Activated CD4-positive, alpha-beta T cell treated with anti-CD3 and anti-CD28 coated beads, Interleukin-2, Interleukin-4, amounts not matched to agents 100 ng/mL and 50 ng/mL, durations not matched to agents 16 hours and 8 hours (primary cell): ENCODE results near the gene GPC3.

Source experiments
- DNase-seq: peaks from one replicate; pipeline ENCODE4 v3.0.0-alpha.2; 2020; ENCODE audit warnings: low spot score

The GPC3 gene

GRCh38 chrX:133601116-133601515 lies 384.3 kb downstream of the GPC3 start:
- no peak for DNase-seq

- DNase-seq, result no peak
Observed at GRCh38 chrX:133600536-133600935, 384.9 kb downstream of the GPC3 start.

DNA sequence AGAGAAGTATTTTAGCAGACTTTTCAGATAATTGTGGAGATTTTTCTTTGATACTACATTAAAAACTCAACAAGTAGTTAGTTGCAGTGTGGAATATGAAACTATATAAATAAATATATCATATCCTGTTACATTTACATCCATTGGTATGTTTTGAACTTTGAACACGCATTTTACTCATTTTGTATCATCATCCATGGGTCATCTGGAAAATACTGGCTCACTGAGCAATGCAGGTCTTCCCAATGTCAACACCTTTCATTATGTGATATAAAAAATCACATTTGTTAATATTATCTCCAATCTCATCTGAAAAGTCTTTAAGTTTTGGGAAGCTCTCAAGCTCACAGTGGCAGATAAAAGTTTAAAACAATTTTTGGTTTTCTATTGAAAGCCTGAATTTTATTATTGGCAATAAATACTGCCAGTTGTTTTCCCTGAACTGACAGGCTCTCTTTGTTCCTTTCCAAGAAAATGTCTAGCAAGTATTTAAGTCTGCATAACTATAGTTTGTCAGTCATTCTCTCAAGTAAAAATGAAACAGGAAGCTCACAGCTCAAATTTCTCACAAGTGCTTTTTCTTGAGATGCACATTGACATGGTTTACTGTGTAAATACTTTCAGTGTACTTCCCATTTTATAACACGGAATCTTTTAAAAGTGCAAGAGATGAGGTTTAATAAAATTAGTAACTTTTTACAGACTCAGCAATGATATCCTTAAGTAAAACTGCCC lies 386.6 kb downstream of the GPC3 start:
- DNase-seq, result no peak

DNA sequence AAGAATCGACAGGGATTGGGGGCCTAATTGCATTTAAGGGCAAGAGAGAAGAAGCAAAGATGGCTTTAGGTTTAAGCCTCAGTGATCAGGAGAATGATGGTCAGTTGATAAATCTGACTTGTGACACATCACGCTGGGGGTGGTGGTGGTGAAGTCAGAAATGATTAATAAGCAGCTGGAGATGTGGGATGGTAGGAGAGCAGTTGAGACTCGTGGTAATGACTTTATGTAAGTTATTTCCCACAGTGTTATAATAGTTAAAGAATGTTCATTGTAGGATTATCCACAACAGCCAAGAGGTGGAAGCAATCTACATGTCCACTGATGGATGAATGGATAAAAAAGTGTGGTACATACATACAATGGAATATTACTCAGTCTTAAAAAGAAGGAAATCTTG lies 391.2 kb downstream of the GPC3 start:
- no peak for DNase-seq

DNA sequence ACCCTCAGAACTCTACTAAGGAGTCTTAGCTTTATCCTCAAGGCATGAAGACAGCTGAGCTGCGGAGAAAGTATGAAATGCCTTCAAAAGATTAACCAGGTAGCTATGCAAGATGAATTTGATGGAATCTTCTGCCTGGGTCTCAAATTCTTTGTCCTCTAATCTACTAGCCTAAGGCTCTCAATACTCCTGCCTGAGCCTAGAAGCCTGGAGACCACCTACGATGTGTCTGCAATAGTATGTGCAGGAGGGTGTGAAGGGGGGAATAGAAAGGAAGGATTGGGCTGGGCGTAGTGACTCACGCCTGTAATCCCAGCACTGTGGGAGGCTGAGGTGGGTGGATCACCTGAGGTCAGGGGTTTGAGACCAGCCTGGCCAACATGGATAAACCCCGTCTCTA lies 391.9 kb downstream of the GPC3 start:
- no peak for DNase-seq

DNA sequence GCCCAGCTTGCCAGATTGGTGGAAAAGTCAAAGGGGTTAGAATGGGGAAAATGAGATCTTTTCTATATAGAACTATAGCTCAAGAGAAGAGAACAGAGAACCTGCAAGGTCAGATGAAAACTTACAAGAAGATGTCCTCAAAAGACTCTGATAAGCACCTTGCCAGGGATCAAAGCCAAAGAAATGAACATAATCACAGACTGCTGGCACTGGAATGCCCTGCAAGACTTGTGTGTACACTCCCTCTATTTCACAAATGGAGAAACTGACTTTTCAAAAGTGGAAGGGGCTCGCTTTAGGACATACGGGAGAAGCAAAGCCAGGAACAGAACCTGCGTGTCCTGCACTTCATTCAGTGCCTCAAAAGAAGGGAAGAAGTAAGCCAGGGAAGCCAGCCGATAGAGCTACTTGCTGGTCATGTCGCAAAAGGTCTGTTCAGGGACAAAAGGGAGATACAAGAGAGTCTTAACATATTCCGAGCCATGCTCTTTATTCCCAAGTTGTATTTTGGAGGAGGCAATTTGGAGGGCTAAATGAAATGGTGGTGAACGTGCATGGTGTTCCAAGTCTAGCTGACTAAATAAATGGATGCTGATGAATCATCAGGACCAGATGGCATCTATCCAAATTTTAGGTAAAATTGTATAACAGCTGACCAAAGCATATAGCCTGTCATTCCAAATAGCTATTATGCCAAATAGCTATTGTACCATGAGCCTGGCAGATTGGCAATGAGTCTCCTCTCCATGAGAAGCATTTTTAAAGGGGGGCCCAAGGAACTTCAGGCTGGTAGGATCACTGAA lies 394.5 kb downstream of the GPC3 start:
- no peak for DNase-seq

GRCh38 chrX:133588827-133589226 lies 396.6 kb downstream of the GPC3 start:
- no peak for DNase-seq

- no peak for DNase-seq
Observed at GRCh38 chrX:133587818-133588217, 397.6 kb downstream of the GPC3 start.

DNA sequence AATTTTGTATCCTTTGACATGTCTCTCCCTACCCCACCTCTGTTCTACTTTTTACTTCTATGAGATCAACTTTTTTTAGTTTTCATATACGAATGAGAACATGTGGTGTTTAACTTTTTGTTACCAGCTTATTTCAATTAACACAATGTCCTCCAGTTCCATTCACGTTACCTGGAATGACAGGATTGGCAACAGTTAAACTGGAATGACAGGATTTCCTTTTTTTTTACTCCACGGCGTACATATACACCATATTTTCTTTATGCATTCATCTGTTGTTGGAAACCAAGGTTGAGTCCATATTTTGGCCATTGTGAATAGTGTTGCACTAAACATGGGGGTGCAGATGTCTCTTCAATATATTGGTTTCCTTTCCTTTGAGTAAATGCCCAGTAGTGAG lies 398.3 kb downstream of the GPC3 start:
- no peak for DNase-seq

DNA sequence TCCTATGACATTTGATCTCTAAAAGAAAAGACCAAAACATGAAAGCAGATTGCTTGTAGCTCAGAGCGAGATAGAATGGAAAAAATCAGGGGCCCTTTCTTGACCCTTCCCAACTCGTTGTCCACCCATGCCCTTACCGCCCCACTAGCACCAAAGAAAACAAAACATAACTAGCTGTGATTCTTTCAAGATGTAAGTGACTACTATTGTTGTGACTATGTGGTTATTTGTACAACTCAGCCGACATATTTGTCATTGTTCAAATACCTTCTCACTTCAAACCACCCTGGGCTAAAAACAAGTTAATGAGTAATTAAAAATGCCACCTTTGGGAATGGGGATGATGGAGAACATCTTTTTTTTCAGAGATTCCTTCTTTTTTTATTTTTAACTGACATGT lies 399.0 kb downstream of the GPC3 start:
- DNase-seq, result no peak

GRCh38 chrX:133583825-133584224 lies 401.6 kb downstream of the GPC3 start:
- no peak for DNase-seq

DNA sequence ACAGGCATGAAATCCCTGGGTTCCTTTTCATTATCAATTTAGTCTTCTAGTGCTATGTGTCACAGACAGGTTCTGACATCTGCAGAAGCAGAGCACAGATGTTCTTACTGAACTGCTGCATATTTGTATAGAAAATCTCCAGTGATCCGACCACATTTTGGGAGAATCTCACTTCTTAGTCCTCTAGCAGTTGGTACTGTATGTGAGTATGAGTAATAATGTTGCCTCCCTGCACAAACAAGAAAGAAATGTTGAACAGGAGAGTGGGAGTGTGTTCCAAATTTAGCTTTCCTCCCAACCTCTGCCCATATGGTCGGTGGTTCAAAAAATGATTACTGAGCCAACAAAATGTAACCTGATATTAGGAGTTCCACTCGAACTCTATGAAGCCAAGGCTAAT lies 404.8 kb downstream of the GPC3 start:
- DNase-seq, result no peak

DNA sequence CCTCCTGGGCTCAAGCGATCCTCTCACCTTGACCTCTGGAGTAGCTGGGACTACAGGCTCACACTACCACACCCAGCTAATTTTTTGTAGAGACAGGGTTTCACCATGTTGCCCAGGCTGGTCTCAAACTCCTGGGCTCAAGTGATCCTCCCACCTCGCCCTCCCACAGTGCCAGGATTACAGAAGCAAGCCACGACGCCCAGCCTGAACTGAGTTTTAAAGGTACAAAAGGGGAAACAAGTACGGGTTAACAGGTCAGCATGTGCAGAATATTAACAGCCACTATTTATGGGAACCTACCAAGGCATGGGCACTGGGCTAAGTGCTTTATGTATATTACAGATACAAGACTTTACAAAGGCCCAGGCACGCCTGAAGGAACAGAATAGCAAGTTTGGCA lies 405.8 kb downstream of the GPC3 start:
- DNase-seq, result no peak

- no peak for DNase-seq
Observed at GRCh38 chrX:133576876-133577275, 408.5 kb downstream of the GPC3 start.

DNA sequence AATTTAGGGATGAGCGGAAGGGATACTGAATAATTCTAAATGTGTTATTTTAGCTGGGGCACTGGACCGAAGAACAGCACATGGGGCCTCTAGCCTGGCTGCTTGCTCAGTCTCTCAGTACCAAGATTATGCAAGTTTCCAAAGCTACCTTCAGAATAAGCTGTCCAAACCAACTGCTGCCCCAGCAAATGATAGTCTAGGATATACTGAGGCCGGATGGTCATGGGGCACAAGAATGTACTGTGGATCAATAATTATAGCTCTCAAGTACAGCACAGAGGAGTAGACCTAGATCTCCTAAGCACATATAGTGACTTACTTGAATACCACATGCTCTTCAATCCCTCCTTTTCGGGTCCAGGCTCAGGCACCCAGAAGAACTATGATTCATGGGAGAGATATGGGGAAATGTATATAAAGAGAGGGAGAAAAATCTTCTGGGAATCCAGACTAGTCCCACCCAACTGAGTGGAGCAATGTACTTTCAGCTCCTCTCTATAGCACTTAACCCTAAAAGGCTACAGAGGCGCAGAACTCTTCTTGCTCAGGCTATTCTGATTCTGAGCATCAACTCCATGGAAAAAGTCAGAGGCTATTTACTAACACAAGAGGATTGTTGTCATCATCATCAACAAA lies 409.8 kb downstream of the GPC3 start:
- DNase-seq, result no peak

DNA sequence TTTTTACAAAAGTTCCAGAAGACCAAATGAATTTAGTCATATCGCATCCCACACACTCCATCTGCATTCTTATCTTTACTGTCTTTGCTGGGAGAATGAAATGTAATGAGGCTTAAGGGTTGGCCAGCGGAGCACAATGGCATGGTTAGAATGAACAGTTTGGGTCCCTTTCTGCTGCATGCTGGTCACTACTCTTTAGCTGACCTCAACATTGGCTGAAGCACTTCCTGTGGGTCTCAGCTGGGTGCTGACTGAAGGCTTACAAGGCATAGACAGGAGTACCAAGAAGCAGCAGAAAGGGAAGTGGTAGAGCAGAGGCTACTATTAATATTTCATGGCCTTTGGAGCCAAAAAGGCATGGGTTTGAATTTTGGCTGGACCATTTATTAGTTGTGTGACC lies 410.7 kb downstream of the GPC3 start:
- no peak for DNase-seq

GRCh38 chrX:133570549-133570948 lies 414.8 kb downstream of the GPC3 start:
- DNase-seq, result no peak

- no peak for DNase-seq
Observed at GRCh38 chrX:133569217-133569616, 416.2 kb downstream of the GPC3 start.

GRCh38 chrX:133568109-133568508 lies 417.3 kb downstream of the GPC3 start:
- DNase-seq, result no peak

DNA sequence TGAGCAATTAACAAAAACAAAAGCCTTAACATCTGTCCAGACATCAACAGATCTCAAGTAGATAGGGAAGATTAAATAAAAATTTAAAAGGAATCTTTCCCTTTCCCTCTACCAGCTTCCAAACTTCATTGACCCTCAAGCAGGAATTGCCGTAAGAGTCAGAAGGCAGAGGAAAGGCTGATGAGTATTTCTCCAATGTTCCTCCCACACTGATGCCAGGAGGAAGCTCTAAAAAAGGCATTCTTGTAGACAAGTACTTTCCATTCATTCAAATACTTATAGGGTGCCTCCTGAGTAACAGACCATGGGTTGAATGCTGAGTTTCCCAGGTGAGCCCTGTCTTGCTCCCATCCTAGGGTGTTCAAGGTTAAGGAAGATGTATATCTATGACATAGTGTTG lies 418.5 kb downstream of the GPC3 start:
- DNase-seq, result no peak

GRCh38 chrX:133563705-133564104 lies 421.7 kb downstream of the GPC3 start:
- no peak for DNase-seq

GRCh38 chrX:133561251-133561650 lies 424.1 kb downstream of the GPC3 start:
- no peak for DNase-seq

GRCh38 chrX:133559909-133560308 lies 425.5 kb downstream of the GPC3 start:
- no peak for DNase-seq
